HG02678 (cell line): ENCODE results near the gene OR2S2.
"Not testable (repeated sequence)": the region's sequence is repeated elsewhere in the genome, so short reads cannot be mapped to it uniquely, and the experiment has no call there.

ENCODE experiments used
- ATAC-seq: cut with Tn5 transposase; IDR thresholded peaks from one replicate; pipeline ENCODE4 v1.9.1; 2021; ENCODE audit warnings: mild to moderate bottlenecking, moderate library complexity; ENCODE audit not compliant: unreplicated experiment

The OR2S2 gene

DNA sequence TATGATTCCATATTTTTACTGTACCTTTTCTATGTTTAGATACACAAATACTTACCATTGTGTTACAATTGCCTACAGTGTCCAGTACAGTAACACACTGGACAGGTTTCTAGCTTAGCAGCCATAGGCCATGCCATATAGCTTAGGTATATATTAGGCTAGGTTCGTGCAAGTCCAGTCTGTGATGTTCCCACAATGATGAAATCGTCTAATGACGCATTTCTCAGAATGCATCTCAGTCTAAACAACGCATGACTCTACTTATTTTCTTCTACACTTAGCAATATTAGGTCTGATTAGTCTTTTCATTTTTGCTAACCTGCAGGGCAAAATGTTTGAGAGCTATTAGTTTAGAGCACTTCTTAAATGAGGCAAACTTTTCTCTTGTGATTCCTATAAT, 22.7 kb downstream of the OR2S2 start:
- no peak for ATAC-seq

DNA sequence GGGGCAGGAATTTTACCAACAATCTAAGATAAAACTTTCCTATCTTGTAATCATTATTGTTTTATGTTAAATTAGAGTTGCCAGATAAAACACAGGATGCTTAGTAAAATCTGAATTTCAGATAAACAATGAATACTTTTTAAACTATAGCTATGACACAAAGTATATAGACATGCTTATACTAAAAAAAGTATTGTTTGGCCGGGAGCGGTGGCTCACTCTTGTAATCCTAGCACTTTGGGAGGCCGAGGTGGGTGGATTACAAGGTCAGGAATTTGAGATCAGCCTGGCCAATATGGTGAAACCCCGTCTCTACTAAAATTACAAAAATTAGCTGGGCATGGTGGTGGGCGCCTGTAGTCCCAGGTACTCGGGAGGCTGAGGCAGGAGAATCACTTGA, 23.9 kb downstream of the OR2S2 start:
- not testable (repeated sequence) for ATAC-seq

DNA sequence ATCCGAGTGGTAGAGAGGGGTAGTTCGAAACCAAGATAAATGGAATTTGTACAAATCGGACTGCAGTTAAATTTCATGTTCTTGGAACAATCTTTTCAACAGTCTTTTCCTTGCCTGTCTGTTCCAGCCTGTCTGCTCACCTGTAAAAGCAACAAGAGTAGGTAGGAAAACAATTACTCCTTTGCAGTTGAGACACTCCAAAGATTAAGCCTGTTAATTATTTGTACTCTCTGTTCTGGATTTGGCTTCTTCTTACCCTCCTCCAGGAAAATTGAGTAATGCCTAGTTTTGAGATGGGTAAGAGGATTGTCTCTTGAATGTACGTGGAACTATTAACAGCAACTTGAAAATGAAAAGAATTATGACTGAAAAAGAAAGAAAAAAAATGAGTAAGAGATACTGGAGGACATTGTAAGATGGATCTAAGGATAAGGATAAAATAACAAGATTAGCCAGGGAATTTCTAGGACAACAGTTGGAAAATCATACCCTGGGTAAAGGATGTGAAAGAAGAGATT, 24.3 kb downstream of the OR2S2 start:
- no peak for ATAC-seq

DNA sequence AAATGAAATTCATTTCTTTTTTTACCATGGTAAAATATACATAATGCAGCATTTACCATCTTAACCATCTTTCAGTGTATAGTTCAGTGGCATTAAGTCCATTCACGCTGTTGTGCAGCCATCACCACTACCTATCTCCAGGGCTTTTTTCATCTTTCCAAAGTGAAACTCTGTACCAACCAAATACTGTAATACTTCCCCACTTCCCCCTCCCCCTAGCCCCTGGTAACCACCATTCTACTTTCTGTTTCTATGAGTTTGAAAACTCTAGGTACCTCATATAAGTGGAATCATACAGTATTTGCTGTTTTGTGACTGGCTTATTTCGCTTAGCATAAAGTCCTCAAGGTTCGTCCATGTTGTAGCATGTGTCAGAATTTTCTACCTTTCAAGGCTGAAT, 25.2 kb downstream of the OR2S2 start:
- no peak for ATAC-seq

DNA sequence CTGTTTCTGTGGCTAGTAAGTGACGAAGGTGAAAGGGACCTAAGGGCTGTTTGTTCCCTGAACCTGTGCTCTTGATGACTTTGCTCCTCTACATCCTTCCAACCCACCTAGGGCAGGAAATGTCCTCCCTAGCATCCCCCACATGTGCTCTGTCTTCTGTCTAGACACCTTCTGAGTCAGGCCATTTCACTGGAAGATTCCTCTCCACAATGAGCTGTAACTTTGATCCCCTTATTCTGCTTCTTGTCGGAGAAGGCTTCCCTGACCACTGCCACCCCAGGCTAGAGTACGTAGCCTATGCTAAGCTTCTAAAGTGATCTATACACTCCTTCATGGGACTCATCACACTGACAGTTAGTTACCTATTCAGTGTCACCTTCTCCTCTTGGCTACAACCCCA, 27.0 kb downstream of the OR2S2 start:
- no peak for ATAC-seq

DNA sequence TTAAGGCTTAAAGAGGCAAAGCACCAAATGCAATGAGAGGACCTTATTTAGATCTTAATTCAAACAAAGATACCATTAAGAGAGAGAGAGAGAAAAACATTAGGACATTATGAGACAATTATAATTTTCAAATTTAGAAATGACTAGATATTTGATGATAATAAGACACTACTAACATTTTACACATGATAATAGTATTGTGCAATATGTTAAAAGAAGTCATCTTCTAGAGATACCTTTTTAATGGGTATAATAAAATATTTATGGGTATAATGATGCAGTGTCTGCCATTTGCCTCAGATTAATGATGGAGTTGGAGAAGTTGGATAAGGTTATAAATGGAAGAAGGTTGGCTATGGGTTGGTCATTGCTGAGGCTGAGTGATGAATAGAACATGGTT, 27.4 kb downstream of the OR2S2 start:
- no peak for ATAC-seq

DNA sequence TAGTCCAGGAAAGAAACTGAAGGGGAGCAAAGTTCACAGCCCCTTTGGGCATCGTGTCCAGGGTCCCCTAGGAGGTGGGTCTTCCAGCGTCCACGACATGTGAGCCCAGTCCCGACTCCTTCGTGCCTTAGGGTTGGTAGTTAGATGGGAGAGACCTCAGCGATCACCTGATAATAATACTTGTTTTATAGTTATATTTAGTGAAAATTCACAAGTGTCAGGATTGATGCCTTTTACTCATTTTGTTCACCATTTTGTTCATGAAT, 28.6 kb downstream of the OR2S2 start:
- ATAC-seq: no peak

DNA sequence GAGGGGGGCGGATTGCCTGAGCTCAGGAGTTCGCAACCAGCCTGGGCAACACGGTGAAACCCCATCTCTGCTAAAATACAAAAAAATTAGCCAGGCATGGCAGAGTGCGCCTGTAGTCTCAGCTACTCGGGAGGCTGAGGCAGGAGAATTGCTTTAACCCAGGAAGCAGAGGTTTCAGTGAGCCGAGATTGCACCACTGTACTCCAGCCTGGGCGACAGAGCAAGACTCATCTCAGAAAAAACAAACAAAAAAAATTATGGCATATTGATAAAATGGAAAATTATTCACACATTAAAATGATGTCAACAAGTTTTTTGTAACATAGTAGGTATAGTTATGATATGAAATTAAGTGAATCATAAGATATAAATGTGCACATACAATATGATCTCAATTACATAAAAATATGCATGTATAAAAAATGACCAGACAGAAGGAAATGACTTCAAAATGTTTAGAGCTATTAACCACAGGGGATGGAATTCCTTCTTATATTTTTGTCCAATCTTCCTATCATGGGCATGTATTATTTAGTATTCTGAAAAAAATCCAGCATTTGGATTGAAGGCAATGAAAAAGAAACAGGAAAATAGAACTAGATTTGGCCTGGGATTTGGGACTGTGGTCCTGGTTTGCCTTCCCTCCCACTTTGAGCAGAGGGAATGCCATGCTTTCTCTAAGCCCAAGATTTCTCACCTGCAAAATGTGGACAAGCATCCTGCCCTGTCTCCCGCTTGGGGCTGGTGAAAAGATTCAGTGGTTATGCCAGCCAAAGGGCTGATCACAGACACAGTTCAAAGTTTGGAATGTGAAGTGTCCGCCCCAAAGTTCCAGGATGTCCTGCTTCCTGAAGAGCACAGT, 29.1 kb downstream of the OR2S2 start:
- no peak for ATAC-seq

DNA sequence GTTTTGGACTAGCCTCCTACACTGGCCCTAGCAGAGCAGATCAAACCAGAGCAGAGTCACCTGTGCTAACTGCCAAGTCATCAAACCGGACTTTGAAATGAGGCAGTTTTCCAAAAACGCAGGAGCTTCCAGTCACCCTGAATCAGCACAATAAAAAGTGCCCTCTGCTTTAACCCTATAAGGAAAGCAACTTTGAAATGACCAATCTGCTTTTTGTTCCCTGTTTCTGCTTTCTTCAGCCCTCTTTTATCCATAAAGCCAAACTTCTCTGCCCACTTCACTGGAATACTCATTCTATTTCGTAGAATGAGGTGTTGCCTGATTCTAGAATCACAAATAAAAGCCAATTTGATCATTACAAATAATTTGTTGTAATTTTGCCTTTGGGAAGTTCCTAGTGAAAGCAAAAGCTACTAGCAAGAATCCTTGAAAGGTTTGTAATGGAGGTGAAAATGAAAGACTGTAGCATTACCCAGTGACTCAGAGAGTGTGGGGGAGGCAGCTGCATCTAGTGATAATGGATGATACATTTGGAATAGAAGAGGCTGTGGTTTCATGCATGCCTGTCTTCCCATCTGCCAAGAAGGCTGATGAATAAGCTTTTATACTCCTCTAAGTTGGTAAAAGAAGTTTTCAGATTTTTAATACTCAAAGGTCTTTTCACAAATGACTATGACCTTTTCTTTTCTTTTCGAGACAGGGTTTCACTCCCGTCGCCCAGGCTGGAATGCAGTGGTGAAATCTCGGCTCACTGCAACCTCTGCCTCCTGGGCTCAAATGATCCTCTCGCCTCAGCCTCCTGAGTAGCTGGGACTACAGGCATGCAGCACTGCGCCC, 33.8 kb downstream of the OR2S2 start:
- ATAC-seq: no peak

DNA sequence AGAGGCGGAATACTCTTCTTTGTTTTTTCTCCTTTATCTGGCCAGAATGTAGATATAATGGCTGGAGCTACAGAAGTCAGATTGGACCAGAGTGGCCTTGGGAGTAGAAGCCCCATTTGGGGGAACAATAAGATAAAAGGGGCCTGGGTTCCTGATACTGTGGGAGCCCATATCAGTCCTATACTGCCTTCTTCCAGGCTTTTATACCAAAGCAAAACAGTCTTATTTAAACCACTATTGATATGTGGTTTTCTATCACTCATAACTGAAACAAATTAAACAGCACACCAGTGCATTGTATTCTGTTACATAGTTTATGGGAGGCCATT, 34.4 kb downstream of the OR2S2 start:
- ATAC-seq: no peak

DNA sequence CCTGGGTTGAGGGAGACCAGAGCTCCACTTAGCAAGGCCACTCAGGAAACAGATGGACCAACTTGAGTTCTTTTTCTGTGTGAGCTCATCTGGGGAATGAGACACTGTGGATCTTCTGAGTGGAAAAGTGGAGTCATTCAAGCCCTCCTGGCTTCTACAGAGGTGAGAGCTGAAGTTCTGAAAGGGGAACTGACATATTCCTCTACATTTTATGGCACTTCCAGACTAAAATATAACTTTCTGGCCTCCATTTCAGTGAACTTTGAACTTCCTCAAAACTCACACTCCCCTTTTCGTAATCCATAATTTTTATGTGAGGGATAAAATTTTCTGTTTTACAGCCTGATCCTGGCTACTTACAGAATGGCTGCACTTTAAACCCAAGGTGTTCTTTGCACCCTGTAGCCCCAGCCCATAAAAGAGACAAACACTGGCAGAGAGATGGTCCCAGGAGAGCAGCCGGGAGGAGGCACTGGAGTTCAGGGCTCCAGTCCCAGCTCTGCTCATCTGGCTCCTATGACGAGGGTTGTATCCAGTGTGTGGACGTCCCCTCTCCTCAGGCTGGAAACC, 37.8 kb downstream of the OR2S2 start:
- ATAC-seq: no peak

DNA sequence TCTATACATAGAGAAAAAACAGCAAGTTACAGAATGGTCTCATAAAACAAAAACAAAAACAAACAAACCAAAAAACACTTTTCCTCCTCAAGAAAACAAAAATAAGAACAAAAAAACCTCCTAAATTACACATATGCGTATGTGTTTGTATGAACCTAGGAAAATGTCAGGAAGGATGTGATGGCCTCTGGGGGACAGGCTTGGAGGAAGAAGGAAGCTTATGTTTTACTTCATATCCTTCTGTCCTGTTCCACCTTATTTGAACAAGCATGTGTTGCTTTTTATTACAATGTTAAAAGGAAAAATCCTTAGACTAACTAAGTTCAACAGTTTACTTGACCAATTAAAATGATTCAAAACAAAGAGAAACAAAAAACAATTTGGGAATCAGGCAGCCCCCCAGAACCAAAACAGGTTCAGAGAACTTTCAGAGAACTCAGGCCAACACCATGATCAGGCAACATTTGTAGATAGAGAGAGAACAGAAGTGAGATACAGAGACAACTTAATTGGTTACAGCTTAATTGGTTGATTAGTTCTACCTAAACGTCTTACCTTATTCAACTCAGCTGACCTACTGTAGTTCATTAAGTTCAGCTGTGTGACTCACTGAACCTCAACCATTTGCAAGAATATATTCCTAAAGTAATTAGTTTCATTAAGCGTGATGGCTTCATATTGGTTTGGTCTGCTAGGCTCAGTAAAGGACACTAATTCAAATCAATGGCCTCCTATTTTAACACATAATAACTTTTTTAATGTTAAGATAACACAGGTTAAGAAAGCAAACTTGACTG, 38.5 kb downstream of the OR2S2 start:
- no peak for ATAC-seq

DNA sequence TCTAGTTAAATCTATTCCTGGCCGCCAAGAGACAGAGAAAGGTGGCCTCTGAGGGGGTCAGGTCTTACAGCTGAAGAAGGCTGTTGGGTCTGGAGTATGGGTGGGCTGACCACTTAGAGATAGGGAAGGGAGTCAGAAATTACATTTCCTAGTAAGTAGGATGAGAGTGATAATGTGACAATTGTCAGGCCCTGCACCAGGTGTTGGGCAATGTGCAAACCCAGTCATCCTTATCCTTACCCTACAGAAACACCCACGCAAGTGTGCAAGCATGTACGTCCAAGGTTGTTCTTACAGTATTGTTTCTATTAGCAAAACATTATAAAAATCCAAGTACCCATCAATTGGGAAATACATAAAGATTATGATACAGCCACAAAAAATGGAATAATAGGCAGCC, 39.2 kb downstream of the OR2S2 start:
- no peak for ATAC-seq

DNA sequence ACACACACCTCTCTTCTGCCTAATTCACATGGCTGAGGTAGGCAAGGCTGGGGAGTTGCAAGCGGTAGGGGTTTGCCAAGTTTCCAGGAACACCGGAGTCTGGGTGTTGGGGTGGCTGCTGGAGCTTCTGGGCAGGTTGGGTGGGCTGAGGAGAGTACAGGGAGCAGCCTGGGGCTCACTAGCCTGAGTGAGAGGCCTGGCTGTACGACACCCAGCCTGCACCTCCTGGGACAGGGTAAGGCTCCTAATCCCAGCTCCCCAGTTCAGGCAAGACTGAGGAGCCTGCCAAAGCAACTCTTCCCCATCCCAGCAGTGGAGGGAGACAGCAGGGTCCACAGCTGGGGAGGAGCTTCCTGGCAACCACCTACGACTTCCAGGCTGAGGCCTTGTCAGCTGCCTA, 40.7 kb downstream of the OR2S2 start:
- no peak for ATAC-seq

DNA sequence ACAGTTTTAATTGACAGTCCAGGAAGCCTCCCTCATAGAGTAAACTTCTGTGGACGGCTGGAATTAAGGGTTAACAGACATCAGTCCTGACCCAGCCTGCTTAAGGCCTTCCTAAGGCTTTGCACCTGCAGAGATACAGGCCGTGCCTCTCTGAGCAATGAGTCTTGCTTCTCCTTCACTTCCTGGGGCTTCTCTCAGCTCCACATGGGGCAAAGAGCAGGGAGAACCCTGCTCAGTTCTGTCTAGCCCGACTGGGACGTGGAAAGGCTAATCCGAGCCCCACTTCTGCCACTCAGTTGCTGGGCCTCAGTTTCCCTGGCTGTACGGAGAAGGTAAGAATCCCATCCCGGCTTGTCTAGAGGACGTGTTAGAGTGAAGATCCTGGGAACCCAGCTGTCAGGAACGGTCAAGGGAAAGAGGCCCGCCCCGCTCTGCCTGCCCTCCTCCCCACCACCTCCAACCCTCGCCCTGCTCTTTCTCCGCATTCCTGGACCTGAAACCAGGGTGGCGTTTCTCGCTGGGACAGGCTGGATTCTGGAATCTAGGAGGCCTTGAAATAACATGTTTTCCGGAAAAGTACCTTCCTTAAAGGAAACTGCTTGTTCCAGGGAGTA, 42.2 kb downstream of the OR2S2 start:
- no peak for ATAC-seq

DNA sequence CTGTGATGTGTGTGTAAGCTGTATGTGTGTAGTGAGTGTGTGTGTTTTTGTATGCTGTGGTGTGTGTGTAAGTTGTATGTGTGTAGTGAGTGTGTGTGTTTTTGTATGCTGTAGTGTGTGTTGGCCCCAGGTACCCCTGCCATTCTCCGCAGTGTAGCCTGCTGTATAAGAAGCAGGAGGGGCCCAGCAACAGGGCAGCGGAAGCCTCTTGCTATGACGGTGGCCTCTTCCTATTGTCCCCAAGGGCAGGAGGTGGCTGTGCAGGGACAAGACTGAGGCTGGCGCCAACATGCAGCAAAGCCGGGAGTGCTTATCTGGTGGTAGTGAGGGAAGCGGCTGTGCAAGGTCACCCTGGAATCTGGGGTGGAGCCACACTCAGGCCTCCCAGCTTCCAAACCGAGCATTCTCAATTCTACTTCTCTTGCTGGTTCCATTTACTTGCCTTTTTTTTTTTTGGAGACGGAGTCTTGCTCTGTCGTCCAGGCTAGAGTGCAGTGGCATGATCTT, 43.6 kb downstream of the OR2S2 start:
- no peak for ATAC-seq

DNA sequence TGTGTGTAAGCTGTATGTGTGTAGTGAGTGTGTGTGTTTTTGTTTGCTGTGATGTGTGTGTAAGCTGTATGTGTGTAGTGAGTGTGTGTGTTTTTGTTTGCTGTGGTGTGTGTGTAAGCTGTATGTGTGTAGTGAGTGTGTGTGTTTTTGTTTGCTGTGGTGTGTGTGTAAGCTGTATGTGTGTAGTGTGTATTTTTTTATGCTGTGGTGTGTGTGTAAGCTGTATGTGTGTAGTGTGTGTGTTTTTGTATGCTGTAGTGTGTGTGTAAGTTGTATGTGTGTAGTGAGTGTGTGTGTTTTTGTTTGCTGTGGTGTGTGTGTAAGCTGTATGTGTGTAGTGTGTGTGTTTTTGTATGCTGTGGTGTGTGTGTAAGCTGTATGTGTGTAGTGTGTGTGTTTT, 44.5 kb downstream of the OR2S2 start:
- ATAC-seq: not testable (repeated sequence)

DNA sequence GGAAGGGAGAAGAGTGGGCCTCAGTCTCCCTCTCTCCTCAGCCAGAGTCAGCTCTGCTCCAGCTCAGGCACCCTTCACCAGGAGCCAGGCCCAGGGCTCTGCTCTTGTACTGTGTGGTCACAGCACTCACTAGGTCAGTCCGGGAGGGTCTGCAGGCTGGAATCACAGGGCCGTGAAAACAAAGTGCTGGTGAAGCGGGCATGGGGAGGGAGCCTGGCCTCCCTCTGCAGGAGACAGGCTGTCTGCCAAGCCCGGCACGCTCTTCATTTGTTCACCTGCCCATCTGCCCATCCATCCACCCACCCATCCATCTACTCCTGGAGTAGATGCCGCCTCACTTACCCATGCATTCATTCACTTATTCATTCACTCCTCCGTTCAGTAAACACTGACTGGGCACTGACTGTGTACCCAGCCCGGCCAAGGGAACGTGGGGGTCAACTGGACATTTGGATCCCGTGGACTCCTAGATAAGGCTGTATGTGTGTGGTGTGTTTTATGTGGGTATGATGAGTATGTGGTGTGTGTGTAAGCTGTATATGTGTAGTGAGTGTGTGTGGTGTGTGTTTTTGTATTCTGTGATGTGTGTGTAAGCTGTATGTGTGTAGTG, 45.1 kb downstream of the OR2S2 start:
- no peak for ATAC-seq

DNA sequence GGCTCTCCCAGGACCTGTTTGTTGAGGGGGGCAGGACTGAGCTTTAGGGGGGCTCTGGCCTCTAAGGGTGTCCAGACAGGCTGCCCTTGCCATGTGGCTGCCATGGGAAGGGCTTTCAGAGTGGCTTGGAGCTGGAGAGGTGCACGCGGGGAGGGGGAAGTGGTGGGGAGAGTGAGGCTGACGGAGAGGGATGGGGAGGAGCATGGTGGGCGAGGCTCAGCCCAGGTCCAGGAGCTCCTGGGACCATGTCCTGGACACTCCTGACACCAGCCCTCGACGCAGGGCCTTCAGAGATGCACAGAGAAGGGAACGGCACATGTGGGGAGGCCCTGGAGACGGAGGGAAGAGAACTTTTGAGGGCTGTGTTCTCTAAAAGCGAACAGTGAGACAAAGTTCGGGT, 46.3 kb downstream of the OR2S2 start:
- no peak for ATAC-seq
